ENCODE measurements around the gene RYR2.

Gene RYR2

GRCh38 chr1:237756304-237756967, 714.5 kb downstream of the RYR2 start:
- DNase-seq: no peak

GRCh38 chr1:237759377-237759776, 717.4 kb downstream of the RYR2 start:
- DNase-seq: no peak

GRCh38 chr1:237760951-237761350, 719.0 kb downstream of the RYR2 start:
- DNase-seq: no peak

GRCh38 chr1:237763137-237763536, 721.2 kb downstream of the RYR2 start:
- no peak for DNase-seq

GRCh38 chr1:237763751-237764150, 721.8 kb downstream of the RYR2 start:
- no peak for DNase-seq

- no peak for DNase-seq
Observed at GRCh38 chr1:237769916-237770315, 727.9 kb downstream of the RYR2 start.

GRCh38 chr1:237772009-237772408, 730.0 kb downstream of the RYR2 start:
- DNase-seq: no peak

- no peak for DNase-seq
Observed at GRCh38 chr1:237774246-237774645, 732.3 kb downstream of the RYR2 start.

GRCh38 chr1:237779356-237779755, 737.4 kb downstream of the RYR2 start:
- DNase-seq: no peak

GRCh38 chr1:237786066-237786719, 744.2 kb downstream of the RYR2 start:
- DNase-seq: no peak

- no peak for DNase-seq
Observed at GRCh38 chr1:237788069-237788468, 746.1 kb downstream of the RYR2 start.

- DNase-seq: no peak
Observed at GRCh38 chr1:237789619-237790018, 747.6 kb downstream of the RYR2 start.

- DNase-seq: no peak
Observed at GRCh38 chr1:237791592-237791991, 749.6 kb downstream of the RYR2 start.

GRCh38 chr1:237792149-237792548, 750.2 kb downstream of the RYR2 start:
- no peak for DNase-seq

GRCh38 chr1:237792726-237793125, 750.7 kb downstream of the RYR2 start:
- DNase-seq: no peak

- DNase-seq: no peak
Observed at GRCh38 chr1:237794071-237794470, 752.1 kb downstream of the RYR2 start.

GRCh38 chr1:237795558-237795957, 753.6 kb downstream of the RYR2 start:
- DNase-seq: no peak

- DNase-seq: peak; percentile 63
Observed at GRCh38 chr1:237799762-237800474, 757.9 kb downstream of the RYR2 start.

GRCh38 chr1:237804516-237804915, 762.5 kb downstream of the RYR2 start:
- DNase-seq: no peak

GRCh38 chr1:237809099-237809498, 767.1 kb downstream of the RYR2 start:
- DNase-seq: no peak

- DNase-seq: no peak
Observed at GRCh38 chr1:237811633-237812032, 769.6 kb downstream of the RYR2 start.

- no peak for DNase-seq
Observed at GRCh38 chr1:237812061-237812460, 770.1 kb downstream of the RYR2 start.

- peak; percentile 13 for DNase-seq
Observed at GRCh38 chr1:237814319-237814924, 772.4 kb downstream of the RYR2 start.

- no peak for DNase-seq
Observed at GRCh38 chr1:237817277-237817676, 775.3 kb downstream of the RYR2 start.

All from hematopoietic multipotent progenitor cell treated with erythropoietin and hydrocortisone succinate and interleukin-3 and kit ligand, for 8 days (in vitro differentiated cells).